SK-N-SH (cell line): ENCODE measurements around the gene SPATA20.

ENCODE experiments used
- EP300 ChIP-seq, 2 experiments: IDR thresholded peaks; 2 replicates each; pipeline versions ENCODE4 v1.4.0 to v1.6.1; 2012; ENCODE audit warnings: borderline replicate concordance in 1 of 2, low read depth in 1 of 2, low read length in 1 of 2
- EZH2phosphoT487 ChIP-seq: fragments of 200-600 bp; sonication (generic); IDR thresholded peaks from 2 replicates; pipeline ENCODE4 v1.6.1; 2017; ENCODE audit warnings: low read depth, mixed run types, mild to moderate bottlenecking, antibody characterized with exemption, moderate library complexity, borderline replicate concordance
- FOSL2 ChIP-seq: IDR thresholded peaks from 2 replicates; pipeline ENCODE4 v1.4.0; 2012; ENCODE audit warnings: low read depth, mild to moderate bottlenecking, moderate library complexity, borderline replicate concordance
- FOXM1 ChIP-seq: IDR thresholded peaks from 2 replicates; pipeline ENCODE4 v1.4.0; 2012; ENCODE audit warnings: low read depth, mild to moderate bottlenecking
- GABPA ChIP-seq: IDR thresholded peaks from 2 replicates; pipeline ENCODE4 v1.4.0; 2012; ENCODE audit warnings: low read depth, mild to moderate bottlenecking
- MAX ChIP-seq: IDR thresholded peaks from 2 replicates; pipeline ENCODE4 v1.4.0; 2012; ENCODE audit warnings: low read depth
- POLR2AphosphoS5 ChIP-seq: IDR thresholded peaks from 2 replicates; pipeline ENCODE4 v1.6.1; 2012; ENCODE audit warnings: low read depth, low read length
- ZBTB33 ChIP-seq: IDR thresholded peaks from 2 replicates; pipeline ENCODE4 v1.4.0; 2012; ENCODE audit warnings: low read depth, borderline replicate concordance
- TF ChIP-seq, protein P1 (sequence below): fragments of 200-600 bp; sonication (generic); IDR thresholded peaks from 2 replicates; pipeline ENCODE4 v1.6.1; 2017; ENCODE audit warnings: antibody characterized with exemption, mild to moderate bottlenecking, moderate library complexity
- TF ChIP-seq, protein P2 (sequence below): fragments of 150-350 bp; IDR thresholded peaks from 2 replicates; pipeline ENCODE4 v1.6.1; 2016; ENCODE audit warnings: mild to moderate bottlenecking, low read depth, low read length

DNA sequence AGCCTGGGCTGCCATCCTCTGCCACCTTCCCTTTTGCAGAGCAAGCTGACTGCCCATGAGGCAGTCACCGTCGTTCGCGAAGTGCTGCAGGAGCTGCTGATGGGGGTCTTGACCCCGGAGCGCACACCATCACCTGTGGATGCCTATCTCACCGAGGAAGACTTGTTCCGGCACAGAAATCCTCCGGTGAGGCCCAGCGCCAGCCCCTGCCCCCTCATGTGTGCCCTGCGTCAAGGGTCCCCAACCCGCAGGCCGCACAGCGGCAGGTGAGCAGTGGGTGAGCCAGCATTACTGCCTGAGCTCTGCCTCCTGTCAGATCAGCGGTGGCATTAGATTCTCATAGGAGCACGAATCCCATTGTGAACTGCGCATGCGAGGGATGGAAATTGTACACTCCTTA, 22.1 kb upstream of the SPATA20 start:
- TF ChIP-seq POLR2AphosphoS5 (no peak), ZBTB33 (no peak), EP300 (IDR thresholded peaks at IDR 0.05; ENCODE audit: borderline replicate concordance in 1 of 2, low read depth in 1 of 2, low read length in 1 of 2) (no peak), MAX (no peak), EZH2phosphoT487 (no peak), FOSL2 (no peak), GABPA (no peak), FOXM1 (no peak)
- TF ChIP-seq, protein P1, sequence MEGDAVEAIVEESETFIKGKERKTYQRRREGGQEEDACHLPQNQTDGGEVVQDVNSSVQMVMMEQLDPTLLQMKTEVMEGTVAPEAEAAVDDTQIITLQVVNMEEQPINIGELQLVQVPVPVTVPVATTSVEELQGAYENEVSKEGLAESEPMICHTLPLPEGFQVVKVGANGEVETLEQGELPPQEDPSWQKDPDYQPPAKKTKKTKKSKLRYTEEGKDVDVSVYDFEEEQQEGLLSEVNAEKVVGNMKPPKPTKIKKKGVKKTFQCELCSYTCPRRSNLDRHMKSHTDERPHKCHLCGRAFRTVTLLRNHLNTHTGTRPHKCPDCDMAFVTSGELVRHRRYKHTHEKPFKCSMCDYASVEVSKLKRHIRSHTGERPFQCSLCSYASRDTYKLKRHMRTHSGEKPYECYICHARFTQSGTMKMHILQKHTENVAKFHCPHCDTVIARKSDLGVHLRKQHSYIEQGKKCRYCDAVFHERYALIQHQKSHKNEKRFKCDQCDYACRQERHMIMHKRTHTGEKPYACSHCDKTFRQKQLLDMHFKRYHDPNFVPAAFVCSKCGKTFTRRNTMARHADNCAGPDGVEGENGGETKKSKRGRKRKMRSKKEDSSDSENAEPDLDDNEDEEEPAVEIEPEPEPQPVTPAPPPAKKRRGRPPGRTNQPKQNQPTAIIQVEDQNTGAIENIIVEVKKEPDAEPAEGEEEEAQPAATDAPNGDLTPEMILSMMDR: no peak
- TF ChIP-seq, protein P2, sequence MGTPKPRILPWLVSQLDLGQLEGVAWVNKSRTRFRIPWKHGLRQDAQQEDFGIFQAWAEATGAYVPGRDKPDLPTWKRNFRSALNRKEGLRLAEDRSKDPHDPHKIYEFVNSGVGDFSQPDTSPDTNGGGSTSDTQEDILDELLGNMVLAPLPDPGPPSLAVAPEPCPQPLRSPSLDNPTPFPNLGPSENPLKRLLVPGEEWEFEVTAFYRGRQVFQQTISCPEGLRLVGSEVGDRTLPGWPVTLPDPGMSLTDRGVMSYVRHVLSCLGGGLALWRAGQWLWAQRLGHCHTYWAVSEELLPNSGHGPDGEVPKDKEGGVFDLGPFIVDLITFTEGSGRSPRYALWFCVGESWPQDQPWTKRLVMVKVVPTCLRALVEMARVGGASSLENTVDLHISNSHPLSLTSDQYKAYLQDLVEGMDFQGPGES: no peak
